ENCODE data around the gene CTXN2. TPM values are rescaled to one million over a fixed set of nuclear protein-coding genes. Genes with fewer than 3 reads are reported as not detected.

Gene CTXN2
- total and polyA plus RNA-seq, 9 of the 15 experiments (the other 6 are each of a cell fraction or from before 2014, with no cell fraction given): not detected

DNA sequence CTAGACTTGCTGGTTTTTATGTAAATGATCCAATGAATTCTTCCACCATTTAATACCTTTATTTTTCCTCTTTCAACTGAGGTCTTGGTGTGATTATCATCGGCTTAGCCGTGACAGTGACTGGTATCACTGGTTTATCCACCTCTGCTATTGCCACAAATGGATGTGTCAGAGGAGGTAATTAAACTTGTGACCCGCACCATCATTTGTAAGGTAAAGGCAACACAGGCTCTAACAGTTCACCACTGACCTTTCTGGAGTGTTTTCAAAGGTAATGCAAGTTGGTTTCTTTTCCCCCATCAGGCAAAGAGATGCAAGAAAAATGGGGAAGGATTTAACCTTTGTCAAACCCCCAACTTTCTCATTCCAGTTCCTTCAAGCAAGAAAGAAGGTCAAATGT is 34.3 kb downstream of the CTXN2 start:
- Histone ChIP-seq H3K27ac (ENCODE audit: extremely low read depth, low read depth, low read length) (no peak overlapping the region), H3K9ac (ENCODE audit: insufficient read depth in 1 of 2, low read depth in 2 of 2, low read length in 2 of 2) (no peak overlapping the region), H3K27me3 (ENCODE audit: control insufficient read depth in 2 of 2, insufficient read depth in 2 of 2, low read length in 2 of 2) (no peaks in the 10 kb centered on the region), H3K4me1 (replicated peaks in 1 of 2; ENCODE audit: control insufficient read depth in 2 of 2, insufficient read depth in 2 of 2, low read length in 2 of 2) (no peaks in the 10 kb centered on the region), H3K36me3 (ENCODE audit: control insufficient read depth, insufficient read depth, low read length) (no peaks in the 10 kb centered on the region), H3K4me2 (ENCODE audit: insufficient read depth, low read length) (no peak overlapping the region), H4K20me1 (replicated peaks; ENCODE audit: control insufficient read depth, insufficient read depth, low read length) (no peaks in the 10 kb centered on the region), H2AFZ (ENCODE audit: low read depth, low read length) (no peak overlapping the region), H3K9me3 (replicated peaks; ENCODE audit: control insufficient read depth, insufficient read depth, low read depth, low read length) (no peaks in the 10 kb centered on the region), H3K79me2 (ENCODE audit: control insufficient read depth, insufficient read depth, low read length) (no peaks in the 10 kb centered on the region), H3K9me1 (ENCODE audit: control insufficient read depth, insufficient read depth, low read length) (no peaks in the 10 kb centered on the region), H3K4me3 (no peak overlapping the region)
- POLR2A ChIA-PET: no interaction called here
- FAIRE-seq: no peak
- TF ChIP-seq, protein P1, sequence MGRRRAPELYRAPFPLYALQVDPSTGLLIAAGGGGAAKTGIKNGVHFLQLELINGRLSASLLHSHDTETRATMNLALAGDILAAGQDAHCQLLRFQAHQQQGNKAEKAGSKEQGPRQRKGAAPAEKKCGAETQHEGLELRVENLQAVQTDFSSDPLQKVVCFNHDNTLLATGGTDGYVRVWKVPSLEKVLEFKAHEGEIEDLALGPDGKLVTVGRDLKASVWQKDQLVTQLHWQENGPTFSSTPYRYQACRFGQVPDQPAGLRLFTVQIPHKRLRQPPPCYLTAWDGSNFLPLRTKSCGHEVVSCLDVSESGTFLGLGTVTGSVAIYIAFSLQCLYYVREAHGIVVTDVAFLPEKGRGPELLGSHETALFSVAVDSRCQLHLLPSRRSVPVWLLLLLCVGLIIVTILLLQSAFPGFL (CRISPR knock-in tag; IDR thresholded peaks at IDR 0.05): no peak
- TF ChIP-seq, protein P2, sequence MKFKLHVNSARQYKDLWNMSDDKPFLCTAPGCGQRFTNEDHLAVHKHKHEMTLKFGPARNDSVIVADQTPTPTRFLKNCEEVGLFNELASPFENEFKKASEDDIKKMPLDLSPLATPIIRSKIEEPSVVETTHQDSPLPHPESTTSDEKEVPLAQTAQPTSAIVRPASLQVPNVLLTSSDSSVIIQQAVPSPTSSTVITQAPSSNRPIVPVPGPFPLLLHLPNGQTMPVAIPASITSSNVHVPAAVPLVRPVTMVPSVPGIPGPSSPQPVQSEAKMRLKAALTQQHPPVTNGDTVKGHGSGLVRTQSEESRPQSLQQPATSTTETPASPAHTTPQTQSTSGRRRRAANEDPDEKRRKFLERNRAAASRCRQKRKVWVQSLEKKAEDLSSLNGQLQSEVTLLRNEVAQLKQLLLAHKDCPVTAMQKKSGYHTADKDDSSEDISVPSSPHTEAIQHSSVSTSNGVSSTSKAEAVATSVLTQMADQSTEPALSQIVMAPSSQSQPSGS (CRISPR knock-in tag; IDR thresholded peaks at IDR 0.05): no peak
- TF ChIP-seq ZBTB7A (IDR thresholded peaks at IDR 0.05; ENCODE audit: borderline replicate concordance, control insufficient read depth, low read depth, low read length) (no peak), FOXK2 (conservative IDR thresholded peaks at IDR 0.05 in 1 of 2, IDR thresholded peaks at IDR 0.05 in 1 of 2; ENCODE audit: low read depth in 2 of 2) (no peak), HDAC3 (IDR thresholded peaks at IDR 0.05; ENCODE audit: borderline replicate concordance, partially characterized antibody) (no peak), NR2F6 (CRISPR knock-in tag; IDR thresholded peaks at IDR 0.05) (no peak), ELF4 (CRISPR knock-in tag; IDR thresholded peaks at IDR 0.05) (no peak)
- TF ChIP-seq, protein P3, sequence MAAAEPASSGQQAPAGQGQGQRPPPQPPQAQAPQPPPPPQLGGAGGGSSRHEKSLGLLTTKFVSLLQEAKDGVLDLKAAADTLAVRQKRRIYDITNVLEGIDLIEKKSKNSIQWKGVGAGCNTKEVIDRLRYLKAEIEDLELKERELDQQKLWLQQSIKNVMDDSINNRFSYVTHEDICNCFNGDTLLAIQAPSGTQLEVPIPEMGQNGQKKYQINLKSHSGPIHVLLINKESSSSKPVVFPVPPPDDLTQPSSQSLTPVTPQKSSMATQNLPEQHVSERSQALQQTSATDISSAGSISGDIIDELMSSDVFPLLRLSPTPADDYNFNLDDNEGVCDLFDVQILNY (CRISPR knock-in tag; IDR thresholded peaks at IDR 0.05): no peak
- TF ChIP-seq, protein P4, sequence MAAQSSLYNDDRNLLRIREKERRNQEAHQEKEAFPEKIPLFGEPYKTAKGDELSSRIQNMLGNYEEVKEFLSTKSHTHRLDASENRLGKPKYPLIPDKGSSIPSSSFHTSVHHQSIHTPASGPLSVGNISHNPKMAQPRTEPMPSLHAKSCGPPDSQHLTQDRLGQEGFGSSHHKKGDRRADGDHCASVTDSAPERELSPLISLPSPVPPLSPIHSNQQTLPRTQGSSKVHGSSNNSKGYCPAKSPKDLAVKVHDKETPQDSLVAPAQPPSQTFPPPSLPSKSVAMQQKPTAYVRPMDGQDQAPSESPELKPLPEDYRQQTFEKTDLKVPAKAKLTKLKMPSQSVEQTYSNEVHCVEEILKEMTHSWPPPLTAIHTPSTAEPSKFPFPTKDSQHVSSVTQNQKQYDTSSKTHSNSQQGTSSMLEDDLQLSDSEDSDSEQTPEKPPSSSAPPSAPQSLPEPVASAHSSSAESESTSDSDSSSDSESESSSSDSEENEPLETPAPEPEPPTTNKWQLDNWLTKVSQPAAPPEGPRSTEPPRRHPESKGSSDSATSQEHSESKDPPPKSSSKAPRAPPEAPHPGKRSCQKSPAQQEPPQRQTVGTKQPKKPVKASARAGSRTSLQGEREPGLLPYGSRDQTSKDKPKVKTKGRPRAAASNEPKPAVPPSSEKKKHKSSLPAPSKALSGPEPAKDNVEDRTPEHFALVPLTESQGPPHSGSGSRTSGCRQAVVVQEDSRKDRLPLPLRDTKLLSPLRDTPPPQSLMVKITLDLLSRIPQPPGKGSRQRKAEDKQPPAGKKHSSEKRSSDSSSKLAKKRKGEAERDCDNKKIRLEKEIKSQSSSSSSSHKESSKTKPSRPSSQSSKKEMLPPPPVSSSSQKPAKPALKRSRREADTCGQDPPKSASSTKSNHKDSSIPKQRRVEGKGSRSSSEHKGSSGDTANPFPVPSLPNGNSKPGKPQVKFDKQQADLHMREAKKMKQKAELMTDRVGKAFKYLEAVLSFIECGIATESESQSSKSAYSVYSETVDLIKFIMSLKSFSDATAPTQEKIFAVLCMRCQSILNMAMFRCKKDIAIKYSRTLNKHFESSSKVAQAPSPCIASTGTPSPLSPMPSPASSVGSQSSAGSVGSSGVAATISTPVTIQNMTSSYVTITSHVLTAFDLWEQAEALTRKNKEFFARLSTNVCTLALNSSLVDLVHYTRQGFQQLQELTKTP (IDR thresholded peaks at IDR 0.05; ENCODE audit: low read depth in 1 of 2, partially characterized antibody in 2 of 2): no peak
- intact Hi-C loops (cut with micrococcal nuclease) (no loop called here), in situ Hi-C loops (cut with MboI) (no loop called here)
- WGBS (ENCODE audit: insufficient coverage, low coverage, missing lambda C conversion rate): 0% methylated on average over 3 of the region's 3 CpGs
- BruUV-seq (replicated peaks): no TSS peak
- CTCF ChIA-PET (ENCODE audit: low intra/inter-chr PET ratio): no interaction called here
- no peak for DNase-seq (ENCODE audit: extremely low read depth in 1 of 4, low spot score in 3 of 4)
- no peak for ATAC-seq

All from K562 (cell line).